GM18498 (cell line): ENCODE measurements around the gene FAF1.
A peak's percentile ranks its signal among the peaks of the same experiment; 100 is the strongest.

ENCODE experiments used
- ATAC-seq: cut with Tn5 transposase; IDR thresholded peaks from one replicate; pipeline ENCODE4 v1.9.1; 2021; ENCODE audit warnings: mild to moderate bottlenecking, moderate library complexity; ENCODE audit not compliant: unreplicated experiment

FAF1 gene

DNA sequence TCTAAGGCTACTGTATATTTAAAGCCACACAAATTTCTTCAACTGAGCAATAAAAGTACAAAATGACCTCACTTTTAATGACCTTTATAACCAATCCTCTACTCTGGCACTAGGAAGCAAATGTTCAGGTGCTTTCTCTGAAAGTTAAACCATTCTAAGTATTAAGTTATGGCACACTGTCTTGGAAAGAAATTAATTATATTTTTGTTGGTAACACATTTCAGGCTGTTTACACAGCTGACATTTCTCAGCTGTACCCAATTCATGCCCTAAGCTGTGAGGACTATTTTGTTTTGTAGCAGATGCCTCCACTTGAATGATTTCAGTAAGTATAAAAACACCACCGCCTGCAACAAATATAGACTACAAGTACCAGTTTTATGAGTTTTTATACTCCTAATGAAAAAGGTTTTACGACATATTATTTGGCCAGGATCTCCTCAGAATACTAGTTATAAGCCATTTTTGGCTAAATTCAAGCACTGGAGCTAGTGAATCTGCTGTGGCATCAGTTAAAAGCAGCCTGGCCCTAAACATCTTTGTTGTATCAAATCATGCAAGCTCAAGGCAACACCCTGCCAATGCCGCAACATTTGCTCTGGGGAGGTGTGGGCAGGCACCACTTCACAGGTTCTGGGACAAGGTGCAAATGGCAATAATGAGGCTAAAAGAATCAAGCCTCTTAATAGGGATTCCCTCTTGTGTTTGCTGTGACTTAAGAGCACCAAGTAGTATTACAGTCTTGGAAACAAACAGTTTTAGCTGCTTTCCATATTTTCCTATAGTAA lies 308.4 kb downstream of the FAF1 start:
- no peak for ATAC-seq

DNA sequence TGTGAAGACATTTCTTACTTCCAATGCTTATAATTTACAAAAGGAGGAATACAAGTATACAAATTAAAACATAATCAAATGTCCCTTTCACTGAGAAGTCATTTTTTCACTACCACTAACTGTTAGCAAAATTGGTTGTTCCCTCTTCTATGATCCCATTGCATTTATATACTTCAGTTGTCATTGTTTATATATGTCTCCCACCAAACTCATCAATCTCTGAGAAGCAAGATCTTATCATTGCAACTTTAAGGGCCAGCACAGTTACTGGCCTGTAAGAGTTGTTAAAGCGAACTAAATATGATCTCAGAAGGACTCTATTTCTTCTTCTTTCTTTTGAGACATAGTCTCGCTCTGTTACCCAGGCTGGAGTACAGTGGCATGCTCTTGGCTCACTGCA lies 313.5 kb downstream of the FAF1 start:
- no peak for ATAC-seq

DNA sequence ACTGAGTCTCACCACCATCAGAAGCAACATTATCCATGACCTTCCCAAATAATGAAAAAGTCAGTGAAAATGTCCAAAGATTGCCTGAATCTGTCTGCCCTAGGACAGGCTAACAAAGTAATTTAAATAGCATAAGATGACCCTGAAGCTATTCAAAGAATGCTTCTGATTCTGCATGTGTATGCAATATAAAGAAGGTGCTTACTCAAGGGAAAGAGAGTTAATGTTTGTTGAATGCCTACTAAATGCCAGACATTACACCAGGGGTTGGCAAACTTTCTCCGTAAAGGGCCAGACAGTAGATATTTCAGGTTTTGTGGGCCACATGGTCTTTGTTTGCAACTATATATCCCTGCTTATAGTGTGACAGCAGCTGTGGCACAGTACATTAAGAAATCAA lies 314.9 kb downstream of the FAF1 start:
- ATAC-seq: no peak

DNA sequence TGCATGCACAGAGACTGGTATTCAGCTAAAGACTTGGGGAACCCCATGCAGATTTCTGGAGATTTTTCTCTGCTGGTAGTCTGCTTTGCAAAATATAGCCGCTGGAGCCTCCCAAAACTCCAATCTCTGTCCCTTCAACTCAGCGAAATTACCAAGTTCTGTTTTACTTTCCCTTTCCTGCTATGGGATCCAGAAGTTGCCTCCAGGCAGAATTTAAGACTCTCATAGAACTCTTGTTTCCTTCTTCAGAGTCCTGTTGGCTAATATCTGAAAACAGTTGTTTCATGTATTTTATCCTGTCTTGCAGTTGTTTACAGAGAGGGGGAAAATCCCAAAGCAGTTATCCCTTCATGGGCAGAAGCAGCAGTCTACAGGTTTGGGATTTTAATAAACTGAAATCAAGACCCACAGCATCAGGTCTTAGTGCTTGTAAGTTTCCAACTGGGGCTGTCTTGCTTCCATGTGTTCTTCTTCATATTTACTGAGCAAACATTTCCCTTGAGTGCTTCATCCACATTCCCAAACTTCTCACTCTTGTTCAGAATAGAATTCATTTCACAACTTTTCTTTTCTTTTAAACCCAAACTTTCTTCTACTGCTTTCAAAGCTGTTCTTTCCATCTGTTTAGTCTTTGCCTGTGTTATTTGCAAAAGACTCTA lies 315.5 kb downstream of the FAF1 start:
- ATAC-seq: no peak

DNA sequence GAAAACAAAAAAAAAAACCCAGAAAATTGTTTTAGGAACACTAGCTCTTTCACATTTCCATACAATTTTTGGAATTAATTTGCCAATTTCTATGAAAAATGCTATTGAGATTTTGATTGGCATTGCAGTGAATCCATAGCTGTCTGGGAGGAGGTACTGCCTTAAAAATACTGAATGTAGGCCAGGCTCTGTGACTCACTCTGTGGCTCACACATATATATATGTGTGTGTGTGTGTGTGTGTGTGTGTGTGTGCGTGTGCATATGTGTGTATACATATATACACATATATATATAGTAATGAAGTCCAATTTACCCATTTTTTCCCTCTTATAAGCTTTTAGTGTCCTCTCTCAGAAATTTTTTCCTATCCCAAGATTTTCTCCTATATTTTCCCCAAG lies 322.6 kb downstream of the FAF1 start:
- no peak for ATAC-seq

DNA sequence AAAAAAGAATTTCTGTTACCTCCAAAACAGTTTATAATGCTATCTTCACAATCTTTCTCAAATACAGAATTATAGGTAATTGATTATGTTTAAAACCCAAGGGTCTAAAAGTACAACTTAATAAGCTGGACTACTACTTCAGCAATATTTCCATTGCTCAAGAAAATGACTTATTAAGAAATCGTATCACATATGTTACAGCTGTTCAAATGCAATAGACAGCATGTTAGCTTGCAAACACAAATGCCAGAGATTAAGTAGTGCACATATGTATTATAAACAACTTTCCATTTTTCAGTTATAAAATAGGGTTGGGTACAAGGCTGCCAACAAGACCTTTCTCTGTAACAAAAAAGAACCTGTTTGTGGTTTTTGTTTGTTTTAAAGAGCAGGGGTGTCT lies 325.8 kb downstream of the FAF1 start:
- ATAC-seq: no peak

DNA sequence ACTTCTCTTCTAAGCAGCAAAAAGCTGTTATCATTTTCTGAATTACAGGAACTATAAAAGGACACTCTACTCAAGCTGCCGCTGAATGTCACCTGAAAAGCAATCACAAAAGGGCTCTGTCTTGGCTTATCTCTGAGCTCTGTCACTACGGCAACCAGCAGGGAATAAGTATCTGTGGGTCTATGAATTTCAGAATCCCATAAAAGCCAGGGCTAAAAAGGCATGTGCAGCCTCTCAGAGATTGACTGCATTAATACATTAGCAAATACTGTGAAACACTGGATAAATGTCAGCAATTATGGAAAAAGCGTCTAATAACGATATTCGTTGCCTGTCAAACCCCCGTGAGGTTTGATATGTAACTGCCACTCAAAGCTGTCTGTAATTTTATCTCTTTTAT lies 326.6 kb downstream of the FAF1 start:
- no peak for ATAC-seq

DNA sequence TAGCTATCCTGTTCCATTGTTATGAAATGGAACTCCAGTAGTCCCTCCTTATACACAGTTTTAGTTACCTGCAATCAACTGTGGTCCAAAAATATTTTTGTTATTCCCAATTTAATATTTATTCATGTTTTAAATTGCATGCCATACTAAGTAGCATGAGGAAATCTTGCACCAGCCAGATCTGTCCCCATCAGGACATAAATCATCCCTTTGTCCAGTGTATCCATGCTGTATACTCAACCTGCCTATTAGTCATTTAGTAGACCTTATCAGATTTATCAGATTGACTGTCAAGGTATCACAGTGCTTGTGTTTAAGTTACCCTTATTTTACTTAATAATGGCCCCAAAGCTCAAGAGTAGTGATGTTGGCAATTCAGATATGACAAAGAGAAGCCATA lies 328.9 kb downstream of the FAF1 start:
- ATAC-seq: no peak

DNA sequence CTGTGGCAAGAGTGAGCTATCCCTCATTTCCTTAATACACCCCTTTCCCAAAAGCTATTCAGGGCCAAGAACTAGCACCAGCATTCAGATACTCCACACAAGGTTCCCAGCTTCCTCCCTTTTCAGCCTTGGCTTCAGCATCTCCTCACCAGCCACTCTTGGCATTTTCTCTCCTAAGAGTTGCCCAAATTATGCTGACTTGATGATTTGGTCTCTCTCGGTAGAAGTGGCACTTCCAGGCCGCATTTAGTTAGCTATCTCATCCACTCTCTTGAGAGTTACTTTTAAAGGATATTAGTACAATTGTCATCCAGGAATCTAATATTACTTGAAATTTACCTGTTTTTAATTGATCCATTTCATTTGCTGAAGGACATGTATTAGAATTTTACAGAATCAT lies 337.8 kb downstream of the FAF1 start:
- ATAC-seq: no peak

DNA sequence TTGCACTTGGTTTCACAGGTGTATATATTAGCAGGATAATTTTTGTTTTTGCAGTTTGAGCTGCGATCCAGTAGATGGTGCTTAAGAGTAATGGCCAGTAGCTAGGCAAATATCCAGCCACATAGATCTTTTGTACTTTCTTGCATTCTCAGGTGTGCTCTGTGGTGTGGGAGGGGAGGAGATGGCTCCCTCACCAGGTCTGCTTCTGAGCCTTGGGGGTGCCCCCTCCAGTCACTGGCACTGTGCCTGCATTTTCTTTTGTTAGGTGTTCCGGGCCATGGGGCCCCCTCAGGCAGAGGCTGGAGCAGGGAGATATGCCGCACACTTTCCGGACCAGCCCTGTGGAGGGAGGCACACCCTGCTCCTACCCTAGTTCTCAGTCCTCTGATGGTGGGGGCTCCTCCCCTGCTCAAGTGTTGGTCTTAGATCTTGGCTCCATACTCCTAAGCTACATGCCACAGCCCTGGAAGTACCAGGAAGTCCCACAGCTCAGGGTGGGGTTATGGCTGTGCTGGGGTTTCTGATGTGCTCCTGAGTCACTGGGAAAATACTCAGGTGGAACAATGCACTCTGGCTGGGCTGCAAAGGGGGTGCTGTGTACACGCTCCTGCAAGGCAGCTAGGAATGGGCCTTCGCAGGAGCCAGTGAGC lies 339.3 kb downstream of the FAF1 start:
- no peak for ATAC-seq

DNA sequence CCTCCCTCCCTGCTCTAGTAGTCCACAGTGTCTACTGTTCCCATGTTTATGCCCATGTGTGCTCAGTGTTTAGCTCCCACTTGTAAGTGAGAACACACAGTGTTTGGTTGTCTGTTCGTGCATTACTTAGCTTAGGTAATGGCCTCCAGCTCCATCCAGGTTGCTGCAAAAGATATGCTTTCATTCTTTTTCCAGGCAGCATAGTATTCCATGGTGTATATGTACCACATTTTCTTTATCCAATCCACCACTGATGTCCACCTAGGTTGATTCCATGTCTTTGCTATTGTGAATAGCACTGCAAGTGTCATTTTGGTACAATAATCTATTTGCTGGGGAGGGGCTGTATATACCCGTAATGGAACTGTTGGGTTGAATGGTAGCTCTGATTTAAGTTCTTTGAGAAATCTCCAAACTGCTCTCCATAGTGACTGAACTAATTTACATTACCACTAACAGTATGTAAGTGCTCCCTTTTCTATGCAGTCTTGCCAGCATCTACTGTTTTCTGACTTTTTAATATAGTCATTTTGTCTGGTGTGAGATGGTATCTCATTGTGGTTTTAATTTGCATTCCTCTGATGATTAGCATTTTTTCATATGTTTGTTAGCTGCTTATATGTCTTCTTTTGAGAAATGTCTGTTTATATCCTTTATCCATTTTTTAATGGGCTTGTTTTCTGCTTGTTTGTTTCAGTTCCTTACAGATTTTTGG lies 344.9 kb downstream of the FAF1 start:
- no peak for ATAC-seq

DNA sequence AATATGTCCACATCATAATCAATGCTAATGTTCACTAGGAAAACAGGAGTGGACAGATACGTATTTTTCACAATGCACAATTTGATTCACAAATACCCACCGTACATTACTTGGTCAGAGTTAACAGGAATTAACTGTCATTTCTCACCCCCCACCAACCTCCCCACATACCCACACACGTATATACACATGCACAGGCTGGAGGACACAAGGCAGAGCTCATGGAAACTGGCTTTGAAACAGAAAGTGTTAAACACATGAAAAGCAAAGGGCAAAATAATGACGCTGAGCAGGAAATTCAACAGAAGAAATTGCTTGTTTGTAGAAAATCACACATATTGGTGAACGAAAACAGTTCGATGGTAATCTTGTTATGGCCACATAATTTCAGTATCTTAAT lies 348.4 kb downstream of the FAF1 start:
- no peak for ATAC-seq

DNA sequence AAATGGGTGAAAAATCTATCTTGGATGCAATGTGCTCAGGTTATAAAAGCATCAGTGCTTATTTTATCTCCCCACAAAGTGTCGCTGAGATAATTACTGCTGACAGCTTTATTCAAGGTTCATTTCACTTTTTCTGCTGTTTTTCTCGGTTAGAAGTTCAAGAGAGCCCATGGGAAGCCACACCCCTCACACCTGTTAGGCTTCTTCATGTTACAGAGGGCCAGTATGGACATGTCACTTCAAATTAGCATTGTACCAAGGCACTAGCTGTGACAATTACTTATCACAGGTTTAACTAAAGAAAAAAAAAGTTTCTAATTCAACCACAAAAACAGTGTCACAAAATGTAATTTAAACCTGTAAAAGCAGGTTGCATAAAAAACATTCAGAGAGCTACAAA lies 349.5 kb downstream of the FAF1 start:
- ATAC-seq: peak; percentile 87

DNA sequence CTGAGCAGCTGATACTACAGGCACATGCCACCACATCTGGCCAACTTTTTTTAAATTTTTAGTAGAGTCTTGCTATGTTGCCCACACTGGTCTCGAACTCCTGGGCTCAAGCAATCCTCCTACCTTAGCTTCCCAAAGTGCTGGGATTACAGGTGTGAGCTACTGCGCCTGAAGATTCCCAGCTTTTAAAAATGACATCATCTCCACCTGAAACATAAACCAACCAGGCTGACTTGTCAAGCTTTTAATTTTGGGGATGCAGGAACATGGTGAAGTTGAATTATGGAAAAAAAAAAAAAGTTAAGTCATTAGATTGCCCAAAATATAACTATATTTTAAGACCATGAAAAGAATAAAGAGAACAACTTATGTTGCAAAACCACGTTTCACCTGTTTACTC lies 350.6 kb downstream of the FAF1 start:
- no peak for ATAC-seq

DNA sequence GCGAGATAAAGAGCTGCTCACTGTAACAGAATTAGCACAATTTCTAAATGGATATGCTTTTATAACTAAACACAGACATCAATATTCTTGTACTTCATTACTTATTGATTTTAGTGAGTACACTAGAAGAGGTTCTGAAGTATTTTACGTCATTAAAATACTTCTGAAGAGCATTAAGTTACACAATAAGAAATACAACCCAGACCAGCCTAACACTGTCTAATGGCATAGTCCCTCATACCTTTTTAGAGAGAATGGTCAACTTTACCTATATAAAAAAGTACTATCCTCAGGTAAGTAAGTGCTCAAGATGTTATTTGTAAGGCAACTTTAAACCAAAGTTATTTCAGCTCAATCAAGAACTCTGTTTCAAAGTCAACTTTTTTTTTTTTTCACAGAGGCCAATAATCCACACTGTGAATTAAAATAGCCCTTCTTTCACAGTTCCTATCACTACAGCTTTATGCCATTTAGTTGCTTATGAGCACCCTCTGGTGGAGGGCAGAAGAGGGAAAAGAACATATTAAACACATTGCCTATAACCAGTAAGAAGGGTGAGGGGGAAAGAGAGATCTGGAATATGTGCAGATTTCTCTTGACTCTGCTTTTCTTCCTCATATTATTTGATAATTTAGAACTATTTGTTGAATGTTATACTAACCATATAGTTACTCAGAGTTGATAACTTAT lies 354.7 kb downstream of the FAF1 start:
- ATAC-seq: peak; percentile 60

DNA sequence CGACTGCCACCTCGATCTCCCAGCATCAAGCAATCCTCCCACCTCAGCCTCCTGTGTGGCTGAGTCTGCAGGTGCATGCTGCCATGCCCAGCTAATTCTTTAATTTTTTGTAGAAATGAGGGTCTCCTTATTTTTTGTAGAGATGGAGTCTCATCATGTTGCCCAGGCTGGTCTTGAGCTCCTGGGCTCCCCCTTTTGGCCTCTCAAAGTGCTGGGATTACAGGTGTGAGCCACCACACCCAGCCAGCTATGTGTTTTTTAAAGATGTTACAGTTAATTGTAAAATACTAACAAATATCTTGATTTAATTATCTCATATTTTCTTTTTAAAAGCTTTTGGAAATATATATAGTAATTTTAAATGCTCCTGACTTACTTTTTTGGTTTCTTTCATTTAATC lies 355.5 kb downstream of the FAF1 start:
- ATAC-seq: no peak

DNA sequence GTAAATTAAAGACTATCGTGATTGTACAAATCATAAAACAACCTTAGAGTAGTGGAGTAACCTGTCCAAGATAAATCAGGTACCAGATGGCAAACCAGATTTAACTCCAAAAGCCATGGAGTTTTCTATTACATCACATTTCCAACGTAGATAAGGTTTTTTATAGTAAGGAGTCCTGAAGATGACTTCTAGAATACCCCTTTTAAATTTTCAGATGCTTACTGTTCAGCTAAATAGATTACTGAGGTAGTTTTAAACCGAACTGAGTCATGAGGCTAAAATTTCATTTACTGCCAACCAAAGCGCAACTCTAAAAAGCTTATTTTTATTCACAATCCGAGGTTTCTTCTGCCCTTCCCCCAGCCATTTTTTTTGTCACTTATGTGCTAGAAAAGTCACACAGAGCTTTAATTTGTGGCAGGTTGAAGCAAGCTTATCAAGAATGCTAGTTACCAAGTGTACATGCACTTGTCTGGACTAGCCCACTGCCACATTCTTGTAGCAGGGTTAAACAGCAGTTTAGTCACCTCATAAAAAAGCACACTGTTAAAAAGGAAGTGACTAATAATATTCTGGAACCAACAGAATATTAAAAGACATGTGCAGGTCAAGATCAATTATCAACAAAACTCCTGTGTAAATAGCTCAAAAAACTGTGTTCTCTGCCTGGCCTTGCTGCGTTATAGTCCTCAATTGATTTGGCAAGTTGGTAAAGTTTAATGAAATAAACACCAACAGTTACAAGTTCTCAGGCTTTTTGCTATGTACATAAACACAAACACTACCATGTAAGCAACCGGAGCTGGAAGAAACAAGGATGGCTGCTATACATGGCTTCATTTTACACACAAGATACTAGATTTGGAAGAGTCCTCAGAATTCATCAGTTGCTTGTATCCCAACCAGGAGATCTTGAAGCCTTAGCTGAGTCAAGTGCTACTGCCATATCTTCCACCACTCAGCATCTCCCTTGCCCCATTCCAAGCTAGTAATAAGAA lies 356.5 kb downstream of the FAF1 start:
- ATAC-seq: peak; percentile 58

DNA sequence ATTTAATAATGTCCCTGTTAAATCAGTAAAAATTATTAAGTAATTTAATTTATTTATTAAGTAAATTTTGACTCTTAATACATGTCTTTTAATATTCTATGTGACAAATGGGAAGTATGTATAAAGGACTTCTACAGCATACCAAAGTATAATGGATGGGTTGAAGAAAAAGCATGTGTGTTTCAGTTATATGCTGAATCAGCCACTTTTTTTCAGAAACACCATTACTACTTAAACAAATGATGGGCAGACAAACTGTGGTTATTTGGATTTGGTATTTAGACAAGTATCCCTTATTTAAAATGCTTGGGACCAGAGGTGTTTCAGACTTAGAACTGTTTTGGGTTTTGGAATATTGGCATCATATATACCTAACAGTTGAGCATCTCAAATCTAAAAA lies 360.5 kb downstream of the FAF1 start:
- no peak for ATAC-seq

DNA sequence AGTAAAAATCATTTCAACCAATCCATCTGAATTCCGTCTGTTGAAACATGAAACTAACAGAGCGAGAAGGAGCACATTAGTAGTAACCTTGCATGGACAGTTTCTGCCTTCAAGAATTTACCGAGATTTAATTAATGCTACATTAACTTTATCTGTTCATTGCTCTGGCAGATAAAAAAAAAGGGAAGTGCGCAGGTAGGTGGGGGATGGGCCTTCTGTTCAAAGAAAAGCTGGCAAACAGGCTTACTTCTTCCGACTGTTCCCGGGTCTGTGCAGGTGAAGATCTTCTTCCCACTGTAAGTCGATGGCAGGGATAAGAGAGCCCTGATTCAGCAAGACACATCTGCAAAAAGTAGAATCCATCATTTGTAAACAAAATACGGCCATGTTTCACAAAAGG lies 364.2 kb downstream of the FAF1 start:
- ATAC-seq: no peak

DNA sequence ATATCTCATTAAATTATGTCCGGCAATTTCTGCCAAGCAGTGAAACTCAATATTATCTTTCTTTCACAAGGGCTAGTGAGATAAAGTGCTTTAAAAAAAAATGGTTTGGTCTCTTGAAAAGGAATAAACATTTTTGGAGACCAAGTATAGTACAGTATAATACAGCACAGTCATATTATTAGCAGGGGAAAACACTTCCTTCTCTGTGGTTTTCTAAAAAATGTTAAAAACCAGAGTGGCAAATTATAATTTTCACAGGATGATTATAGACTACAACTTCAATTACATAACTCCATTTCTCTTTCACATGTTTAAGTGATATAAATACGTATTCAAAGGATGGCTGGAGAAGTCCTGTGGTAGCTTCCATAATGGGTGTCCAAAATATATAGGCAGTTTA lies 366.6 kb downstream of the FAF1 start:
- no peak for ATAC-seq
